Amniotic epithelial cell (primary cell): Measurements from ENCODE around the gene CLPTM1L.

ENCODE experiments used
- DNase-seq: peaks from one replicate; pipeline ENCODE4 v3.0.0-alpha.2; 2010; ENCODE audit warnings: low read depth

Gene CLPTM1L

DNA sequence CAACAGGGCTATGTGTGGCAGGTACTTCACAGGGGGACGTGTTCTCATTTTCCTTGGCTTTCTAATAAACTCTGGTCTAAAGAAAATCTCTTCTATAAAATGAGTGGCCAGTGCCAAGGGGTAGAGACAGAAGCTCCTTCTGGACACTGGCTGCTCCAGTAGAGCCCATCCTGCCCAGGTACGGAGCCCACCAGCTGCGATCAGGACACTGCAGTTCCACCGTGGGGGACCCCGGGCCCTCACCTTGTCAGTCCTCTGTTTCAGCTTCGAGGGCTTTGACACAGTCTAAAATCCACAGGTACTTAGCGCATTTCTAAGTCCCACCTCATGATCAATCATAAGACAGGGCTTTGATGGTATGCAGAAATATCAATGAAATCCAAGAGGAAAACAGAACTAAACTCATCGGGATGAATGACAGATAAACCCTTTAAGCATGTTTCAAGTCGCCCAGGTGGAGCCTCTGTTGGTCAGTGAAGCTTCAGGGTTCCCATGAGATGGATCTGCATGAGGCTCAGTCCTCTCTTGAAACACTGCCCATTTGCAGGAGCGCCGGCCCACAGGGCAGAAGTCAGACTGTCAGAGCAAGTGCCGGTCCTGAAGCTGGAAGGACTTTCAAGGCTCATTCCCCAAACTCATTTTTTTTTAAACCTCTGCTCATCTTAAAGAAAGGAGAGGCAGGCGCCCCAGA, 29.7 kb downstream of the CLPTM1L start:
- DNase-seq: no peak

DNA sequence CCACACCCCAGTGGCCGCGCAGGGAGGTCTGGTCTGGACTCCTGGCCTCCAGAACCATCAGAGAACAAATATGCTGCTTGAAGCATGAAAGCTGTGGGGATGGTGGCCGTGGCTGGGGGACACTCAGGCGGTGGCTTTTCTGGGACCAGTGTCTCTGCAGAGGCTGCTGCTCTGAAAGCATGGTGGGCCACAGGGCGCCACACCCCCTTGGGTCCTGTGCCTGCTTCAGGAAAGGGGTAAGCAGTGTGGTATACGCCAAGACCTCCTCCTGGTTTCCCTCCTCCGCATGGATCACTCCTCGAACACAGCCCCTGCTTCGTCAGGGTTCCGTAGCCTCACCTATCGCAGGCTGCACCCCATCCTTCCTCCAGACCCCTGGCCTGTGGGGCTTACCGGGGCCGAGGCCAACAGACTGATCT, 30.3 kb downstream of the CLPTM1L start:
- no peak for DNase-seq

- DNase-seq: no peak
Observed at GRCh38 chr5:1312993-1313833, 31.7 kb downstream of the CLPTM1L start.

DNA sequence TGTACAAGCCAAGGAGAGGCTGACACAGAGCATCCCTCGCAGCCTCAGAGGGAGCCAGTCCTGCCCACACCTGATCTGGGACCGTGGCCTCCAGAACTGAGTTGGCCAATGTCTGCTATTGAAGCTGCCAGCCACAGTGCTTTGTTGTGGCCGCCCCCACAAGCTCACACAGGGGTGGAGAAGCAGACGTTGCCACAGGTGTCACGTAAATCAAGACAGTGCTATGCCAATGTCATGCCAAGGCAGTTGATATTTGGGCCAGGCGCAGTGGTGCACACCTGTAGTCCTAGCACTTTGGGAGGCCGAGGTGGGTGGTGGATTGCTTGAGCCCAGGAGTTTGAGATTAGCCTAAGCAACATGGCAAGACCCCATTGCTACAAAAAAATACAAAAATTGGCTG, 32.7 kb downstream of the CLPTM1L start:
- DNase-seq: no peak

DNA sequence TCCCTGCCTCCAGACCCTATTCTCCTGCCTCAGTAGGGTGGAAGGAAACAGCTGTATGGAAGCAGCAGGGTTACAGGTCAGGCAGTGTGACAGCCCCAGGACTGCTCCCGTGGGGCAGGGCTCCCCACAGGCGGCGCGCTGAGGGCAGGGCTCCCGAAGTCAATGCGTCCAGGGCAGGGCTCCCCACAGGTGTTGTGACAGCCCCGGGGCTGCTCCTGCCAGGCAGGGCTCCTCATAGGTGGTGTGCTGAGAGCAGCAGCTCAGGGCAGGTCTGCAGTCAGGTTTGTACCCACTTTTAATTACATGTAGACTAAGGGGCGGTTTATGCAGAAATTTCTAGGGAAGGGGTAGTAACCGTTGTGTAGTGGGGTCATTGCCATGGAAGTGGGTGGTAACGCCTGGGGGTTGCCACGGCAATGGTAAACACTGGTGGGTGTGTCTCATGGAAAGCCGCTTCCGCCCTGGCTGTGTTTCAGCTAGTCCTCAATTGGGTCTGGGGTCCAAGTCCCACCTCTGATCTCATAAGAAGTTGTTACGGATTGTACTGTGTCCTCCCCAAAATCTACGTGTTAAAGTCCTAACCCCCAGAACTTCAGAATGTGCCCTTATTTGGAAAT, 33.4 kb downstream of the CLPTM1L start:
- no peak for DNase-seq

DNA sequence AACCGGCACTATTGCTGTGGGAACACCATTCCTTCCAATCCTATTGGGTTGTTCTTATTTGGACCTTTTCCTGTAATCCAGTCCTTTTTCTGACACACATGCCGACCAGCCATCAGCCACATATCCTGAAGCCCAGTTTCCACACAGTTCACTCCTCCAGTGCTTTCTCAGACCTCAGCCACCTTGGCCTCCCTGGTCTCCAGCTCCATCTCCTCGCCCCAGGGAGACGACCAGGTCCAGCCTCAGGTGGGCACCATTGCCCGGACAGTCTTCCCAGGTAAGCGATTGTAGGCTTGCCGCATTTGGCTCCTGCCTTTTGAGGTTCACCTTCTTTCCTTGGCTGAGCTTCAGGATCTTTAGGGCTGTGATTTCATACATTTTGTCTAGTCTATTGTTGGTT, 34.8 kb downstream of the CLPTM1L start:
- no peak for DNase-seq

DNA sequence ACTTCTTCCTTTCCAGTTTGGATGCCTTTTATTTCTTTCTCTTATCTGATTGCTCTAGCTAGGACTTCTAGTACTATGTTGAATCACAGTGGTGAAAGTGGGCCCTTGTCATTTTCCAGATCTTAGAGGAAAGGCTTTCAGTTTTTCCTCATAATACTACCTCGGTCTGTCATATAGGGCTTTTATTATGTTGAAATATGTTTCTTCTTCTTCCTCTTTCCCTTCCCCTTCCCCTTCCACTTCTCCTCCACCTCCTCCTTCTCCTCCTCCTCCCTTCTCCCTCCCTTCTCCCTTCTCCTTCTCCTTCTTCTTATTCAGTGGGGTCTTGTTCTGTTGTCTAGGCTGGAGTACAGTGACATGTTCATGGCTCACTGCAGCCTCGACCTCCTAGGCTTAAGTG, 40.9 kb downstream of the CLPTM1L start:
- DNase-seq: no peak

- no peak for DNase-seq
Observed at GRCh38 chr5:1302258-1302657, 42.6 kb downstream of the CLPTM1L start.

DNA sequence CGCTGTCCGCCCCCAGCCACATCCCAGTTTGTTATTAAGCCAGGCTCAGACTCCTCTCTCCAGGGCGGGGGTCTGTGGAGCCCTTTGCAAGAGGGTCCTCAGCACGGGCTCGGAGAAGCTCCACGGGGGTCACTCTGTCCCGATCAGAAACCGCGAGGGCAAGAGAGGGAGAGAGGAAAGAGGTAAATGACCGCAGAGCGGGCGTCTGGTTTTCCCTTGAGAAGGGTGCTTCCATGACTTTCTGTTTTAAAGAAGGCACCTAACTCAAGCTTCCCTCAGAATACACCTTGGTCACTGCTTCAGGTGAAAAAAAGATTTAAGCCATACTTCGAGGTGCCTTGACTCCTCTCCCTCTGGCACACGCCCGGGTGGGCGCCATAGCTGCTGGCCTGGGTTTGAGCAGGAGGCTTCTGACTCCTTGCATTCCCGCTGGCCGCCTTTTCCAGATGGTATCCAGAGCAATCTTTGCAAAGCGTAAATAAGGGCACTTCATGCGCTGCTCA, 44.3 kb downstream of the CLPTM1L start:
- DNase-seq: no peak

DNA sequence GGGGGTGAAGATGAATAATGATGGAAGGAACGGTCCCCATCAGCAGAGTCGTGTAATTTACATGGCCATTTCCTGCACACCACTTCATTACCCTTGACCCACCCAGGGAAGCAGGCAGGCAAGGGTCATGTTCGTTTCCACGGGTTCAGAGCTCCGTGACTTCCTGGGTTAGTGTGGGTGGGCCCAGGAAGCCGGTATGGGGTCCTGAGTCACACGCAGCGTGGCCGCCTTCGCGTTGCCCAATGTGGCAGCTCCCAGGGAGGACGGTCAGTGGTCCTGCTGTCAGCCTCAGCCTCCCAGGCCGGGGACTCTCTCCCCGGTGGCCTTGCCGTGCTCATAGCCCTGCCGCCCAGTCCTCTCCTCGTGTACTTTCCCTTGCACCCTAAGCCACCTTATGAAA, 44.9 kb downstream of the CLPTM1L start:
- no peak for DNase-seq

DNA sequence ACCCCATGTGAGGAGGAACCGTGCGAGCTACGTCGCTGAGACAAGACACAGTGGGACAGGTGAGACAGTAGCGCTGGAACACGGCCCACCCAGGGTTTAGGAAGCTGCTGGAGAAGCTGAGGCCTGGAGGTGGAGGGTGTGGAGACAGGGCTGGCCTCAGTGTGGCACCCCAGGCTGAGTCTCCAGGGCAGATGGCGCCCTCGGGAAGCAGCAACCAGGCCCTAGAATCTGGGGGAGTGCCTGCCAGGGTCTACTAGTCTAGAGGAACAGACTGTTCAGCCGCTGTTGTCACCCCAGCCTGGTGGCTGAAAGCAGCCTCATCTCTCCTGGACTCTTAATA, 45.4 kb downstream of the CLPTM1L start:
- no peak for DNase-seq

- no peak for DNase-seq
Observed at GRCh38 chr5:1298723-1299510, 46.0 kb downstream of the CLPTM1L start.

- DNase-seq: no peak
Observed at GRCh38 chr5:1298067-1298551, 46.8 kb downstream of the CLPTM1L start.

GRCh38 chr5:1297243-1297642, 47.7 kb downstream of the CLPTM1L start:
- no peak for DNase-seq

DNA sequence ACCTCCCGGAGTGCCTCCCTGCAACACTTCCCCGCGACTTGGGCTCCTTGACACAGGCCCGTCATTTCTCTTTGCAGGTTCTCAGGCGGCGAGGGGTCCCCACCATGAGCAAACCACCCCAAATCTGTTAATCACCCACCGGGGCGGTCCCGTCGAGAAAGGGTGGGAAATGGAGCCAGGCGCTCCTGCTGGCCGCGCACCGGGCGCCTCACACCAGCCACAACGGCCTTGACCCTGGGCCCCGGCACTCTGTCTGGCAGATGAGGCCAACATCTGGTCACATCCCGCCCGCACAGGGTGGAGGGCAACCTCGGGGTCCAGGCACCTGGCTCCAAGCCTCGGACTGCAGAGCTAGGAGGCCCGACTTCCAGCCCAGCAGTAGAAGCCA, 49.3 kb downstream of the CLPTM1L start:
- DNase-seq: no peak

- DNase-seq: no peak
Observed at GRCh38 chr5:1294835-1295649, 49.9 kb downstream of the CLPTM1L start, which contains the start of gene TERT. Gene TERT (minus strand): TSS chr5:1295068. CDS start chr5:1294989, 79 bp downstream.

DNA sequence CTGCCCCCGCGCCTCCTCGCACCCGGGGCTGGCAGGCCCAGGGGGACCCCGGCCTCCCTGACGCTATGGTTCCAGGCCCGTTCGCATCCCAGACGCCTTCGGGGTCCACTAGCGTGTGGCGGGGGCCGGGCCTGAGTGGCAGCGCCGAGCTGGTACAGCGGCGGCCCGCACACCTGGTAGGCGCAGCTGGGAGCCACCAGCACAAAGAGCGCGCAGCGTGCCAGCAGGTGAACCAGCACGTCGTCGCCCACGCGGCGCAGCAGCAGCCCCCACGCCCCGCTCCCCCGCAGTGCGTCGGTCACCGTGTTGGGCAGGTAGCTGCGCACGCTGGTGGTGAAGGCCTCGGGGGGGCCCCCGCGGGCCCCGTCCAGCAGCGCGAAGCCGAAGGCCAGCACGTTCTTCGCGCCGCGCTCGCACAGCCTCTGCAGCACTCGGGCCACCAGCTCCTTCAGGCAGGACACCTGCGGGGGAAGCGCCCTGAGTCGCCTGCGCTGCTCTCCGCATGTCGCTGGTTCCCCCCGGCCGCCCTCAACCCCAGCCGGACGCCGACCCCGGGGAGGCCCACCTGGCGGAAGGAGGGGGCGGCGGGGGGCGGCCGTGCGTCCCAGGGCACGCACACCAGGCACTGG, 50.6 kb downstream of the CLPTM1L start:
- no peak for DNase-seq

DNA sequence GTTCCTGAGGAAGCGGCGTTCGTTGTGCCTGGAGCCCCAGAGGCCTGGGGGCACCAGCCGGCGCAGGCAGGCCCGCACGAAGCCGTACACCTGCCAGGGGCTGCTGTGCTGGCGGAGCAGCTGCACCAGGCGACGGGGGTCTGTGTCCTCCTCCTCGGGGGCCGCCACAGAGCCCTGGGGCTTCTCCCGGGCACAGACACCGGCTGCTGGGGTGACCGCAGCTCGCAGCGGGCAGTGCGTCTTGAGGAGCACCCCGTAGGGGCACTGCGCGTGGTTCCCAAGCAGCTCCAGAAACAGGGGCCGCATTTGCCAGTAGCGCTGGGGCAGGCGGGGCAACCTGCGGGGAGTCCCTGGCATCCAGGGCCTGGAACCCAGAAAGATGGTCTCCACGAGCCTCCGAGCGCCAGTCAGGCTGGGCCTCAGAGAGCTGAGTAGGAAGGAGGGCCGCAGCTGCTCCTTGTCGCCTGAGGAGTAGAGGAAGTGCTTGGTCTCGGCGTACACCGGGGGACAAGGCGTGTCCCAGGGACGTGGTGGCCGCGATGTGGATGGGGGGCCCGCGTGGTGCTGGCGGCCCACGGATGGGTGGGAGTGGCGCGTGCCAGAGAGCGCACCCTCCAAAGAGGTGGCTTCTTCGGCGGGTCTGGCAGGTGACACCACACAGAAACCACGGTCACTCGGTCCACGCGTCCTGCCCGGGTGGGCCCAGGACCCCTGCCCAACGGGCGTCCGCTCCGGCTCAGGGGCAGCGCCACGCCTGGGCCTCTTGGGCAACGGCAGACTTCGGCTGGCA, 51.3 kb downstream of the CLPTM1L start:
- DNase-seq: no peak

DNA sequence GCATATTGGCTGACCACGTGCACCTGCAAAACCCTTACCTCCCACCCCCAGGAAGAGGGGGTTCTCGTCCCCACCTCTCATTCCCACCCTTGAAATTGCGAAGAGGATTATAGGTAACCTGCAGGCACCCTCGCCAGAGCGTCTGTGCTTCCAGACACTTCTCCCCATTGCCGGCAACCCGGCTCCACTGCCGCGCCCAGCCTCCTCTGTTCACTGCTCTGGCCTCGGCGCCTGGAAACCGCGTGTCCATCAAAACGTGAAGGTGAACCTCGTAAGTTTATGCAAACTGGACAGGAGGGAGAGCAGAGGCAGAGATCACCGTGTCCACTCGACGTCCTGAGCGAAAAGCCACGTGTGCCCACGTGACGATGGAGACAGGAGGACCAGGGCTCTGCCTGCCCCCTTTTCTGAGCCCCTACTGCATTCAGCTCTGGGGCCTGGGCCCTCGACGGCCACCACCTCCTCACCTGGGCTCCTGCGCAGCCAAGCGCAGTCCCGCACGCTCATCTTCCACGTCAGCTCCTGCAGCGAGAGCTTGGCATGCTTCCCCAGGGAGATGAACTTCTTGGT, 52.0 kb downstream of the CLPTM1L start:
- no peak for DNase-seq
